ENCODE results near the gene PTPRN2.

The PTPRN2 gene

GRCh38 chr7:157884461-157885062 lies 703.1 kb downstream of the PTPRN2 start:
- no peak for DNase-seq

GRCh38 chr7:157881048-157881771 lies 706.4 kb downstream of the PTPRN2 start:
- no peak for DNase-seq

- no peak for DNase-seq
These were observed 708.2 kb downstream of the PTPRN2 start for GRCh38 chr7:157879391-157879790.

GRCh38 chr7:157877298-157878090 lies 710.1 kb downstream of the PTPRN2 start:
- no peak for DNase-seq

GRCh38 chr7:157876469-157877285 lies 710.9 kb downstream of the PTPRN2 start:
- no peak for DNase-seq

- DNase-seq = peak; percentile 4
These were observed 712.1 kb downstream of the PTPRN2 start for GRCh38 chr7:157875230-157876179.

- no peak for DNase-seq
These were observed 712.8 kb downstream of the PTPRN2 start for GRCh38 chr7:157874870-157875229.

GRCh38 chr7:157874208-157874816 lies 713.3 kb downstream of the PTPRN2 start:
- no peak for DNase-seq

GRCh38 chr7:157873664-157874063 lies 714.0 kb downstream of the PTPRN2 start:
- DNase-seq = no peak

- DNase-seq = no peak
These were observed 714.4 kb downstream of the PTPRN2 start for GRCh38 chr7:157873181-157873580.

GRCh38 chr7:157872447-157872846 lies 715.2 kb downstream of the PTPRN2 start:
- no peak for DNase-seq

- no peak for DNase-seq
These were observed 715.9 kb downstream of the PTPRN2 start for GRCh38 chr7:157871681-157872080.

- no peak for DNase-seq
These were observed 716.9 kb downstream of the PTPRN2 start for GRCh38 chr7:157870644-157871290.

- DNase-seq = no peak
These were observed 717.8 kb downstream of the PTPRN2 start for GRCh38 chr7:157869793-157870192.

- DNase-seq = no peak
These were observed 719.8 kb downstream of the PTPRN2 start for GRCh38 chr7:157867685-157868305.

- no peak for DNase-seq
These were observed 721.2 kb downstream of the PTPRN2 start for GRCh38 chr7:157866336-157866924.

GRCh38 chr7:157865351-157866165 lies 722.1 kb downstream of the PTPRN2 start:
- no peak for DNase-seq

GRCh38 chr7:157864911-157865310 lies 722.7 kb downstream of the PTPRN2 start:
- no peak for DNase-seq
